GM08714 (cell line): ENCODE measurements around the gene MMUT.
"Not testable (repeated sequence)": the region's sequence is repeated elsewhere in the genome, so short reads cannot be mapped to it uniquely, and the experiment has no call there.

Source experiments
- H3K4me3 ChIP-seq: fragments of 200-500 bp; sonication (Bioruptor generic); 2 replicates; pipeline ENCODE4 v1.5.1; 2014; ENCODE audit warnings: mild to moderate bottlenecking, low read length, inconsistent platforms
- ZNF274 ChIP-seq: IDR thresholded peaks from 2 replicates; pipeline ENCODE4 v1.6.1; 2012; ENCODE audit warnings: mild to moderate bottlenecking, low read depth, low read length

Gene MMUT

GRCh38 chr6:49462927-49463611 lies at the start of gene MMUT, which contains the start of gene CENPQ:
TSS of gene MMUT (minus strand) at chr6:49463253. CDS start at chr6:49459466, 3,787 bp downstream.
TSS of gene CENPQ (plus strand) at chr6:49463370. CDS start at chr6:49470177, 6,807 bp downstream.
- TF ChIP-seq ZNF274: no peak
- H3K4me3 ChIP-seq: peak within 1 kb of the TSS; percentile 87

- no peak for TF ChIP-seq ZNF274
- no peak overlapping the region for H3K4me3 ChIP-seq
Observed at GRCh38 chr6:49509342-49509741, 46.3 kb upstream of the MMUT start.

DNA sequence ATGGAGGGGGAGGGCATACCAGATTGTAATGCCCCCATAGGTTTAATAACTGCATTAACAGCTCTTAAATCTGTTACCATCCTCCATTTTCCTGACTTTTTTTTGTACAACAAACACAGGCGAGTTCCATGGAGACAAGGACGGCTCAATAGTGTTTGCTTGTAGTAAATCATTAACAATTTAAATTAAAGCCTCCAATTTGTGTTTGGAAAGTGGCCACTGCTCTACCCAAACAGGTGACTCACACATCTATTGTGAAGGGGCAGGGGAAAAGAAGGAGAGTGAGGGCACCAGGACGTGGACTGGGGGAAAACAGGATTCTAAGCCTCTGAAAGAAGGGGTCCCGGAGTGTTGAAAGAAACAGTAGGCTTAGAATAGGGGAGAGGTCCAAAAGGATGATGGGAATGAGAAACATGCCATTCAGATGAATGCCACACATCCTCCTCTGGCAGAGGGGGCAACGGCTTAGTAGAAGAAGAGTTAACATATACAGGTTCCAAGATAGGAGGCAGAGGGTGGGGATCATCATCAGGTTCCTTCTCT lies 43.6 kb upstream of the MMUT start:
- H3K4me3 ChIP-seq: no peak overlapping the region
- no peak for TF ChIP-seq ZNF274

- TF ChIP-seq ZNF274: no peak
- no peak overlapping the region for H3K4me3 ChIP-seq
Observed at GRCh38 chr6:49504666-49505065, 41.6 kb upstream of the MMUT start.

DNA sequence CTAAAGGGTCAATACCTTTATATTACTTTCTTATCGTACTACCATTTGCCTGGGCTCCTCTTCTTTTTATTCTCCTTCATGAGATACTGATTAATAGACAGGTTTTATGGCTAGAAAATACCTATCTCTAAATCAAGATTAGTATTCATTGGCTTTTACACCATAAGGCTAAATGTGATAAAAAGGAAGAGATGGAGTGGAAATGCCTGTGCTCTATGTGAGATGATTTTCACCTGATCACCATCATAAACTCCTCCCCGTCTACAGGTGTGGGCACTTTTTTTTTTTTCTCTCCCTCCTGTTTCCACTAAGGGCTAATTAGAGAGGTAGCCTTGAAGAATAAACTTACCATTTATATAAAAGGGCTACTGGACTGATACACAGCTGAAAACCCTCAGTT lies 36.6 kb upstream of the MMUT start, which contains the start of gene GLYATL3:
GLYATL3 (plus strand) TSS at position 301 of the 400 bp plus-strand sequence. CDS start 12,068 bp downstream, outside the sequence.
- no peak for TF ChIP-seq ZNF274
- H3K4me3 ChIP-seq: no peak within 1 kb of the TSS

GRCh38 chr6:49499126-49499525 lies 36.1 kb upstream of the MMUT start:
- TF ChIP-seq ZNF274: no peak
- H3K4me3 ChIP-seq: no peak overlapping the region

- TF ChIP-seq ZNF274: no peak
- no peak overlapping the region for H3K4me3 ChIP-seq
Observed at GRCh38 chr6:49497304-49497703, 34.3 kb upstream of the MMUT start.

- H3K4me3 ChIP-seq: no peak overlapping the region
- no peak for TF ChIP-seq ZNF274
Observed at GRCh38 chr6:49490633-49491032, 27.6 kb upstream of the MMUT start.

GRCh38 chr6:49483380-49483779 lies 20.3 kb upstream of the MMUT start:
- not testable (repeated sequence) for H3K4me3 ChIP-seq

GRCh38 chr6:49481846-49482245 lies 18.8 kb upstream of the MMUT start:
- not testable (repeated sequence) for H3K4me3 ChIP-seq

- no peak overlapping the region for H3K4me3 ChIP-seq
- no peak for TF ChIP-seq ZNF274
Observed at GRCh38 chr6:49479308-49479970, 16.4 kb upstream of the MMUT start.

GRCh38 chr6:49476564-49476963 lies 13.5 kb upstream of the MMUT start:
- not testable (repeated sequence) for H3K4me3 ChIP-seq

GRCh38 chr6:49468042-49468441 lies 5.0 kb upstream of the MMUT start:
- no peak overlapping the region for H3K4me3 ChIP-seq
- no peak for TF ChIP-seq ZNF274

DNA sequence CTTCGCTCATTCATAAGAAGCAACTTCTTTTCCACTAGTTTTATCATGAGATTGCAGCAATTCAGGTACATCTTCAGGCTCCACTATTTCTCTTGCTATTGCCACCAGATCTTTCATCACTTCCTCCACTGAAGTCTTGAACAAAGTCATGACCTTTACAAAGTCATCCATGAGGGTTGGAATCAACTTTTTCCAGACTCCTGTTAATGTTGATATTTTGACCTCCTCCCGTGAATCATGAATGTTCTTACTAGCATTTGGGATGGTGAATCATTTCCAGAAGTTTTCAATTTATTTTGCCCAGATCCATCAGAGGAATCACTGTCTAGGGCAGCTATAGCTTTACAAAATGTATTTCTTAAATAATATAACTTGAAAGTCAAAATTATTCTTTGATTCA lies 1.6 kb upstream of the MMUT start:
- H3K4me3 ChIP-seq: peak overlapping the region; percentile 87; the same call in 1 of the 2 replicates
- TF ChIP-seq ZNF274: no peak

DNA sequence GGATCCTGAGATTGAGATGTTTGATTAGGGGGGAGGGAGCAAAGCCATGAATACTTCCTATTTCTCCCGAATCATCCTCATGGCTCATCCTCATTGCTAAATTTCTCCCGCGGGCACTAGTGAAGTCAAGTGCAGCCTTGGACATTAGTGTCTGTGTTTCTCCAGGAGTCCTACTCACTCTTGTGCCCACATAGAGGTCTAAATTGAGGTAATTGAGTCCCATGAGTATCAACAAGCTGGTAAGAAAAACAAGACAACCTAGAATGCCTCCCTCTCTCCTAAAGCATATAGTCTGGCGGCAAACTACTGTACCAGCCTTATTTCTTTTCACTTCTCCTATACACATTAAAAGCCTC lies 537 bp upstream of the MMUT start:
- peak overlapping the region; percentile 87 for H3K4me3 ChIP-seq
- TF ChIP-seq ZNF274: no peak
